Sigmoid colon (tissue), 3 donors: Measurements from ENCODE around the gene ANTXR2.

Source experiments
- CTCF ChIP-seq, 4 experiments: fragments of 450-650 bp in 3 of 4; fragments of 200-600 bp in 1 of 4; IDR thresholded peaks; one replicate each; pipeline ENCODE4 v1.5.1; 2016 to 2019; ENCODE audit warnings: antibody characterized with exemption in 4 of 4, mild to moderate bottlenecking in 3 of 4, moderate library complexity in 2 of 4
- POLR2A ChIP-seq, 2 donors: fragments of 450-650 bp; IDR thresholded peaks; one replicate each; pipeline ENCODE4 v1.6.1; 2016; ENCODE audit warnings: antibody characterized with exemption in 2 of 2, mild to moderate bottlenecking in 2 of 2, moderate library complexity in 2 of 2

GRCh38 chr4:79998201-79998600 is 74.8 kb downstream of the ANTXR2 start:
- TF ChIP-seq POLR2A (IDR thresholded peaks at IDR 0.05) (no peak), CTCF (IDR thresholded peaks at IDR 0.05) (no peak)
